Heart right ventricle (tissue), 16 donors: Measurements from ENCODE around the gene R3HDM2. TPM values are rescaled to one million over a fixed set of nuclear protein-coding genes. Genes with fewer than 3 reads are reported as not detected.
"Not testable (repeated sequence)": the region's sequence is repeated elsewhere in the genome, so short reads cannot be mapped to it uniquely, and the experiment has no call there.

Experiments
- ATAC-seq, 8 donors: fragments of 200-7000 bp; cut with Tn5 transposase; one replicate each; pipeline ENCODE4 v1.9.1; 2020; ENCODE audit warnings: mild to moderate bottlenecking in 8 of 8, moderate library complexity in 8 of 8, moderate number of reproducible peaks in 1 of 8
- DNase-seq, 2 donors: peaks; one replicate each; pipeline ENCODE4 v3.0.0-alpha.2; 2020
- H3K27ac ChIP-seq, 10 donors: fragments of 200-600 bp; sonication (generic) in 2 of 10; one replicate each; pipeline versions ENCODE4 v1.5.0 to v1.8.0; 2020 to 2022; ENCODE audit warnings: mild to moderate bottlenecking in 3 of 10
- H3K27me3 ChIP-seq, 7 donors: fragments of 200-600 bp; one replicate each; pipeline ENCODE4 v1.8.0; 2021 to 2022; ENCODE audit warnings: mild to moderate bottlenecking in 2 of 7
- H3K36me3 ChIP-seq, 9 donors: fragments of 200-600 bp; sonication (generic) in 1 of 9; one replicate each; pipeline versions ENCODE4 v1.5.0 to v1.8.0; 2020 to 2022; ENCODE audit warnings: mild to moderate bottlenecking in 2 of 9
- H3K4me1 ChIP-seq, 9 donors: fragments of 200-600 bp; sonication (generic) in 1 of 9; one replicate each; pipeline versions ENCODE4 v1.5.0 to v1.8.0; 2020 to 2022; ENCODE audit warnings: mild to moderate bottlenecking in 4 of 9
- H3K4me3 ChIP-seq, 10 donors: fragments of 200-600 bp; sonication (generic) in 2 of 10; one replicate each; pipeline versions ENCODE4 v1.5.0 to v1.8.0; 2020 to 2022; ENCODE audit warnings: mild to moderate bottlenecking in 7 of 10, moderate library complexity in 2 of 10
- H3K9me3 ChIP-seq, 11 donors: fragments of 200-600 bp in 10 of 11; sonication (generic) in 2 of 11; one replicate each; pipeline versions ENCODE4 v1.5.0 to v1.8.0; 2013 to 2022; ENCODE audit warnings: mild to moderate bottlenecking in 2 of 11, control low read depth in 1 of 11, moderate library complexity in 1 of 11
- WGBS, 2 donors: extraction: QIAGEN DNeasy Blood & Tissue Kit; methylation state at CpG; one replicate each; pipeline ENCODE4 v1.1.7; 2013; ENCODE audit warnings: inconsistent platforms in 1 of 2; 5-methylcytosine and 5-hydroxymethylcytosine counted together
- intact Hi-C, 10 donors: fragments of 100-400 bp; cut with DNase I; formaldehyde crosslinking; loops; one replicate each; pipeline versions ENCODE4 v1.11.1 to v1.14.2; 2022
- polyA plus RNA-seq, 2 donors: library from polyadenylated mRNA; stranded (reverse); fragments of 200-250 nt; gene quantifications; one replicate each; pipeline ENCODE4 v1.2.3, GENCODE V29; 2013
- total RNA-seq, 10 donors: library from RNA; stranded (reverse); fragmentation: NEBNext Ultra II Directional in 3 of 10; extraction: Animal tissue kit (Norgen Biotek cat#: 25700) in 3 of 10; gene quantifications; one replicate each; pipeline versions ENCODE4 v1.2.1 to v1.2.4, GENCODE V29; 2021 to 2023
- TF ChIP-seq, protein P1 (sequence below), 9 donors: fragments of 200-600 bp; sonication (generic) in 2 of 9; IDR thresholded peaks; one replicate each; pipeline versions ENCODE4 v1.5.0 to v1.8.0; 2021 to 2022; ENCODE audit warnings: antibody characterized with exemption in 9 of 9, mild to moderate bottlenecking in 5 of 9, moderate library complexity in 1 of 9
- donor health status: Arrhythmogenic right ventricular cardiomyopathy.
- donor health status: ischemic (EF 13 %, LVEDD 7.1; RV severe dilation, severe dysfunction).
- donor health status: healthy with polysubstance abuse.
- donor health status: DM: no; HTN: yes; CAD: no.
- donor health status: DM: no; HTN: no; CAD: no.
- donor health status: ischemic (EF 25% LVEDD 6.9; RV normal size, moderate dysfunction).
- donor health status: ischemic (EF 25% LVEDD 5.7; RV mildly dilated, moderate dysfunction).
- donor health status: healthy.
- donor health status: DM: yes; HTN: yes; CAD: no.
- donor health status: Ischemic cardiomyopathy.
- donor health status: ischemic (EF 35%, LVEDD 5.7; RV mildly dilated, moderate dysfunction).
- donor health status: nonischemic (EF 11% LVEDD 7.7; RV severe dilation, severe dysfunction).
- donor health status: DM: yes; HTN: yes; CAD: no.
- donor health status: PGD.
- donor health status: ischemic (EF 29% LVEDD 5.4; RV normal size, mild dysfunction).
- donor health status: nonischemic (EF 23%, LVEDD 6.1; RV moderate dilation, normal function).

Gene R3HDM2
- total and polyA plus RNA-seq, 12 donors, result 15.5 to 107 (median 73.9) TPM

DNA sequence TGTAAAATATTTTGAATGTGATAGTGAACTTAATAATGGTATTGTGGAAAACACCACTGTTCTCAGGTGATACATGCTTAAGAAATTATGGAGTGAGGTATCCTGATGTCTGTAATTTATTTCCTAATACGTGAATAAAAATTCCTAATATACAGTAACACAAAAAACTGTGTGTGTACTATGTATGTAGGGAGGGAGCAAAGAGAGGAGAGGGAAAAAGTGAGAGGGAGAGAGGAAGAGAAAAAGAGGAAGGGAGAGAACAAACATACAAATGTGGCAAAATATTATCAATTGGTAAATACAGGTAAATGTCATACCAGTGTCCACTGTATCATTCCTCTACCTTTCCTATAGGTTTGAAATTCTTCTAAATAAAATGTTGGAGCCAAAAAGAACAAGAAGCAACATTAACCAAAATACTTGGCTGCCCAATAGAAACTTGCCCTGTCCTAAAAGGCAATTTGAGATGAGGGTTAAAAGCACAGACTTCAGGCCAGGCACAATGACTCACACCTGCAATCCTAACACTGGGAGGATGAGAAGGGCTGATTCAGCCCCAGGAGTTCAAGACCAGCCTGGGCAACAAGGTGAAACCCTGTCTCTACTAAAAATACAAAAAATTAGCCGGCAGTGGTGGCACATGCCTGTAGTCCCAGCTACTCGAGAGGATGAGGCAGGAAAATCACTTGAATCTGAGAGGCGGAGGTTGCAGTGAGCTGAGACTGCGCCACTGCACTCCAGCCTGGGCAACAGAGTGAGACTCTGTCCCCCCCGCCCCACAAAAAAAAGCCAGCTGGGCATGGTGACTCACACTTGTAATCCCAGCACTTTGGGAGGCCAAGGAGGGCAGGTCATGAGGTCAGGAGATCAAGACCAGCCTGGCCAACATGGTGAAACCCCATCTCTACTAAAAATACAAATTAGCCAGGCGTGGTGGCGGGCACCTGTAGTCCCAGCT is 14.5 kb downstream of the R3HDM2 start:
- 92 to 94% methylated on average over 8 of the region's 8 CpGs for WGBS, 2 donors
- TF ChIP-seq, protein P1, sequence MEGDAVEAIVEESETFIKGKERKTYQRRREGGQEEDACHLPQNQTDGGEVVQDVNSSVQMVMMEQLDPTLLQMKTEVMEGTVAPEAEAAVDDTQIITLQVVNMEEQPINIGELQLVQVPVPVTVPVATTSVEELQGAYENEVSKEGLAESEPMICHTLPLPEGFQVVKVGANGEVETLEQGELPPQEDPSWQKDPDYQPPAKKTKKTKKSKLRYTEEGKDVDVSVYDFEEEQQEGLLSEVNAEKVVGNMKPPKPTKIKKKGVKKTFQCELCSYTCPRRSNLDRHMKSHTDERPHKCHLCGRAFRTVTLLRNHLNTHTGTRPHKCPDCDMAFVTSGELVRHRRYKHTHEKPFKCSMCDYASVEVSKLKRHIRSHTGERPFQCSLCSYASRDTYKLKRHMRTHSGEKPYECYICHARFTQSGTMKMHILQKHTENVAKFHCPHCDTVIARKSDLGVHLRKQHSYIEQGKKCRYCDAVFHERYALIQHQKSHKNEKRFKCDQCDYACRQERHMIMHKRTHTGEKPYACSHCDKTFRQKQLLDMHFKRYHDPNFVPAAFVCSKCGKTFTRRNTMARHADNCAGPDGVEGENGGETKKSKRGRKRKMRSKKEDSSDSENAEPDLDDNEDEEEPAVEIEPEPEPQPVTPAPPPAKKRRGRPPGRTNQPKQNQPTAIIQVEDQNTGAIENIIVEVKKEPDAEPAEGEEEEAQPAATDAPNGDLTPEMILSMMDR (IDR thresholded peaks at IDR 0.05), result no peak
- intact Hi-C loops, result loop anchor here in 2 of 10 donors (5.0 to 10.0 kb wide), 2 partner anchors 72 to 121 kb away; no protein-coding TSS in a partner anchor
- DNase-seq, result no peak
- peaks cover 0 to 12% (median 0%) of the 10 kb centered on the region in 9 donors for H3K36me3 ChIP-seq
- H3K4me1 ChIP-seq, result peaks cover 0 to 37% (median 13%) of the 10 kb centered on the region in 9 donors
- no peak overlapping the region for H3K27ac ChIP-seq
- no peak overlapping the region for H3K4me3 ChIP-seq
- H3K27me3 ChIP-seq, result no peaks in the 10 kb centered on the region
- ATAC-seq, result no peak
- H3K9me3 ChIP-seq, result no peaks in the 10 kb centered on the region

DNA sequence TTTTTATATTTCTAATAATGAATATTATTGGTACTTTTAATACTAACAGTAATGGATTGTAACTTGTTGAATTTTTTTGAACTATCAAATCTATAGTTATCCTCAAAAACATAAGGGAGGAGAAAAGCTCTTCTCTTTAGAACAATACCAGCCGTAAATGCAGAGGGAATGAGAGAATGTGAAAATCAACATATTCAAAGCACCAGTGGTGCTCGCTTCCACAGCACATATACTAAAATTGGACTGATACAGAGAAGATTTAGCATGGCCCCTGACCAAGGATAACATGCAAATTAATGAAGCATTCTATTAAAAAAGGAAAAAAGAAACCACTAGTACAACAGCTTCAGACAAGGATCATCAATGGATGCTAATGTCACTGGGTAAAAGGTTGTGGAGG is 15.8 kb downstream of the R3HDM2 start:
- intact Hi-C loops, result loop anchor here in 2 of 10 donors (5.0 to 10.0 kb wide), 2 partner anchors 70 to 122 kb away; no protein-coding TSS in a partner anchor
- peaks cover 0 to 42% (median 13%) of the 10 kb centered on the region in 9 donors for H3K4me1 ChIP-seq
- H3K27ac ChIP-seq, result no peak overlapping the region
- H3K27me3 ChIP-seq, result no peaks in the 10 kb centered on the region
- 83 to 88% methylated on average over 2 of the region's 2 CpGs for WGBS, 2 donors
- ATAC-seq (no peak), DNase-seq (no peak)
- H3K9me3 ChIP-seq, result no peaks in the 10 kb centered on the region
- TF ChIP-seq, protein P1 (IDR thresholded peaks at IDR 0.05), result no peak
- H3K4me3 ChIP-seq, result no peak overlapping the region
- peaks cover 0 to 4% (median 0%) of the 10 kb centered on the region in 9 donors for H3K36me3 ChIP-seq

DNA sequence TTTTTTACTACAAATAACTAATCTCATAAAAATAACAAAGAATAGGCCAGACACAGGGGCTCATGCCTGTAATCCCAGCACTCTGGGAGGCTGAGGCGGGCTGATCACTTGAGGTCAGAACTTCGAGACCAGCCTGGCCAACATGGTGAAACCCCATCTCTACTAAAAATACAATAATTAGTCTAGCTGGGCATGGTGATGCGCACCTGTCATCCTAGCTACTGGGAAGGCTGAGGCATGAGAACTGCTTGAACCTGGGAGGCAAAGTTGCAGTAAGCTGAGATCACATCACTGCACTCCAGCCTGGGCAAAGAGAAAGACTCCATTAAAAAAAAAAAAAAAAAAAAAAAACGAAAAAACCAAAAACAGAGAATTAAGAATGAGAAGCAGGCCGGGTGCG is 16.7 kb downstream of the R3HDM2 start:
- H3K9me3 ChIP-seq, H3K27ac ChIP-seq, ATAC-seq, DNase-seq, H3K36me3 ChIP-seq, H3K4me3 ChIP-seq, H3K27me3 ChIP-seq: not testable (repeated sequence)
- peaks cover 0 to 40% (median 13%) of the 10 kb centered on the region in 9 donors for H3K4me1 ChIP-seq
- 88% methylated on average over 6 of the region's 6 CpGs for WGBS, 2 donors
- intact Hi-C loops, result loop anchor here in 1 of 10 donors (10.0 kb wide), 1 partner anchor 69 kb away; no protein-coding TSS in a partner anchor

DNA sequence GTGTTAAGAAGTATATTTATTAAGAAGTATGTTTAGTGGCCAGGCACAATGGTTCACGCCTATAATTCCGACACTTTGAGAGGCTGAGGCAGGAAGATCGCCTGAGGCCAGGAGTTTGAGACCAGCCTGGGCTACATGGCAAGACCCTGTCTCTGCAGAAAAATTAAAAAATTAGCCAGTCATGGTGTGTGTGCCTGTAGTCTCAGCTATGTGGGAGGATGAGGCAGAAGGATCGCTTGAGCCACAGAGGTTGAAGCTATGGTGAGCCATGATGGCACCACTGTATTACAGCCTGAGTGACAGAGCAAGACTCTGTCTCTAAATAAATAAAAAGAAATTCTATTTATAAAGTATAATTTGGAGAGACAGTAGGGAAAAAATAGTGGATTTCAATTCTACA is 20.3 kb downstream of the R3HDM2 start:
- Histone ChIP-seq H3K4me1 (peaks cover 0 to 19% (median 3%) of the 10 kb centered on the region in 9 donors), H3K27ac (no peak overlapping the region), H3K36me3 (peaks cover 0 to 4% (median 0%) of the 10 kb centered on the region in 9 donors), H3K9me3 (no peaks in the 10 kb centered on the region), H3K4me3 (no peak overlapping the region), H3K27me3 (no peaks in the 10 kb centered on the region)
- DNase-seq (no peak), ATAC-seq (no peak)
- 98 to 99% methylated on average over 4 of the region's 4 CpGs for WGBS, 2 donors
- intact Hi-C loops, result loop anchor here in 1 of 10 donors (10.0 kb wide), 1 partner anchor 66 kb away; no protein-coding TSS in a partner anchor
- TF ChIP-seq, protein P1 (IDR thresholded peaks at IDR 0.05), result no peak
